ENCODE data around the gene NMB. TPM values are rescaled to one million over a fixed set of nuclear protein-coding genes. Genes with fewer than 3 reads are reported as not detected.

Gene NMB
- total and polyA plus RNA-seq, 2 experiments from 2014 or later: 18.1 to 22.0 TPM

DNA sequence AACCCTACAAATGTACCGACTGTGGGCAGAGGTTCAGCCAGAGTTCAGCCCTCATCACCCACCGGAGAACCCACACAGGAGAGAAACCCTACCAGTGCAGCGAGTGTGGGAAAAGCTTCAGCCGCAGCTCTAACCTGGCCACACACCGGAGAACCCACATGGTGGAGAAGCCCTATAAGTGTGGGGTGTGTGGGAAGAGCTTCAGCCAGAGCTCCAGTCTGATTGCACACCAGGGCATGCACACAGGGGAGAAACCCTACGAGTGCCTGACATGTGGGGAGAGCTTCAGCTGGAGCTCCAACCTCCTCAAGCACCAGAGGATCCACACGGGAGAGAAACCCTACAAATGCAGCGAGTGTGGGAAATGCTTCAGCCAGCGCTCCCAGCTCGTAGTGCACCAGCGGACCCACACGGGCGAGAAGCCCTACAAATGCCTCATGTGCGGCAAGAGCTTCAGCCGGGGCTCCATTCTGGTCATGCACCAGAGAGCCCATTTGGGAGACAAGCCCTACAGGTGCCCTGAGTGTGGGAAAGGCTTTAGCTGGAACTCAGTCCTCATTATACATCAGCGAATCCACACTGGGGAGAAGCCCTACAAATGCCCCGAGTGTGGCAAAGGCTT is 36.5 kb downstream of the NMB start:
- Histone ChIP-seq H3K4me3 (no peak overlapping the region), H4K20me1 (replicated peaks; ENCODE audit: insufficient read depth) (peaks cover 31% of the 10 kb centered on the region), H3F3A (replicated peaks; ENCODE audit: low read depth) (0 out of 2 replicates have a peak, but pooled peaks cover 15% of the 10 kb centered on the region), H3K36me3 (ENCODE audit: insufficient read depth) (peaks cover 66% of the 10 kb centered on the region), H3K9me2 (ENCODE audit: insufficient read depth) (peaks cover 4% of the 10 kb centered on the region; the same call in 1 of the 2 replicates), H3K79me2 (replicated peaks; ENCODE audit: insufficient read depth) (peaks cover 71% of the 10 kb centered on the region), H3K27ac (ENCODE audit: low read depth) (no peak overlapping the region), H3K4me1 (ENCODE audit: insufficient read depth) (peaks cover 1% of the 10 kb centered on the region; the same call in 1 of the 2 replicates), H3K27me3 (ENCODE audit: insufficient read depth) (no peaks in the 10 kb centered on the region), H2AFZ (no peak overlapping the region), H3K4me2 (no peak overlapping the region)
- H3K9me3 Mint-ChIP-seq: peaks cover 71% of the 10 kb centered on the region
- TF ChIP-seq CREB1 (CRISPR knock-in tag; IDR thresholded peaks at IDR 0.05; ENCODE audit: low read depth): no peak
- TF ChIP-seq POLR2AphosphoS5 (IDR thresholded peaks at IDR 0.05; ENCODE audit: low read depth): no peak
- no peak for TF ChIP-seq NANOG (IDR thresholded peaks at IDR 0.05; ENCODE audit: borderline replicate concordance)
- no peak for TF ChIP-seq STAT1 (IDR thresholded peaks at IDR 0.05; ENCODE audit: unreplicated experiment)
- TF ChIP-seq ZNF331 (CRISPR knock-in tag; IDR thresholded peaks at IDR 0.05; ENCODE audit: low read depth): no peak
- no peak for TF ChIP-seq EZH2phosphoT487 (IDR thresholded peaks at IDR 0.05; ENCODE audit: unreplicated experiment)
- TF ChIP-seq ZNF114 (CRISPR knock-in tag; IDR thresholded peaks at IDR 0.05): no peak
- TF ChIP-seq, protein P1, sequence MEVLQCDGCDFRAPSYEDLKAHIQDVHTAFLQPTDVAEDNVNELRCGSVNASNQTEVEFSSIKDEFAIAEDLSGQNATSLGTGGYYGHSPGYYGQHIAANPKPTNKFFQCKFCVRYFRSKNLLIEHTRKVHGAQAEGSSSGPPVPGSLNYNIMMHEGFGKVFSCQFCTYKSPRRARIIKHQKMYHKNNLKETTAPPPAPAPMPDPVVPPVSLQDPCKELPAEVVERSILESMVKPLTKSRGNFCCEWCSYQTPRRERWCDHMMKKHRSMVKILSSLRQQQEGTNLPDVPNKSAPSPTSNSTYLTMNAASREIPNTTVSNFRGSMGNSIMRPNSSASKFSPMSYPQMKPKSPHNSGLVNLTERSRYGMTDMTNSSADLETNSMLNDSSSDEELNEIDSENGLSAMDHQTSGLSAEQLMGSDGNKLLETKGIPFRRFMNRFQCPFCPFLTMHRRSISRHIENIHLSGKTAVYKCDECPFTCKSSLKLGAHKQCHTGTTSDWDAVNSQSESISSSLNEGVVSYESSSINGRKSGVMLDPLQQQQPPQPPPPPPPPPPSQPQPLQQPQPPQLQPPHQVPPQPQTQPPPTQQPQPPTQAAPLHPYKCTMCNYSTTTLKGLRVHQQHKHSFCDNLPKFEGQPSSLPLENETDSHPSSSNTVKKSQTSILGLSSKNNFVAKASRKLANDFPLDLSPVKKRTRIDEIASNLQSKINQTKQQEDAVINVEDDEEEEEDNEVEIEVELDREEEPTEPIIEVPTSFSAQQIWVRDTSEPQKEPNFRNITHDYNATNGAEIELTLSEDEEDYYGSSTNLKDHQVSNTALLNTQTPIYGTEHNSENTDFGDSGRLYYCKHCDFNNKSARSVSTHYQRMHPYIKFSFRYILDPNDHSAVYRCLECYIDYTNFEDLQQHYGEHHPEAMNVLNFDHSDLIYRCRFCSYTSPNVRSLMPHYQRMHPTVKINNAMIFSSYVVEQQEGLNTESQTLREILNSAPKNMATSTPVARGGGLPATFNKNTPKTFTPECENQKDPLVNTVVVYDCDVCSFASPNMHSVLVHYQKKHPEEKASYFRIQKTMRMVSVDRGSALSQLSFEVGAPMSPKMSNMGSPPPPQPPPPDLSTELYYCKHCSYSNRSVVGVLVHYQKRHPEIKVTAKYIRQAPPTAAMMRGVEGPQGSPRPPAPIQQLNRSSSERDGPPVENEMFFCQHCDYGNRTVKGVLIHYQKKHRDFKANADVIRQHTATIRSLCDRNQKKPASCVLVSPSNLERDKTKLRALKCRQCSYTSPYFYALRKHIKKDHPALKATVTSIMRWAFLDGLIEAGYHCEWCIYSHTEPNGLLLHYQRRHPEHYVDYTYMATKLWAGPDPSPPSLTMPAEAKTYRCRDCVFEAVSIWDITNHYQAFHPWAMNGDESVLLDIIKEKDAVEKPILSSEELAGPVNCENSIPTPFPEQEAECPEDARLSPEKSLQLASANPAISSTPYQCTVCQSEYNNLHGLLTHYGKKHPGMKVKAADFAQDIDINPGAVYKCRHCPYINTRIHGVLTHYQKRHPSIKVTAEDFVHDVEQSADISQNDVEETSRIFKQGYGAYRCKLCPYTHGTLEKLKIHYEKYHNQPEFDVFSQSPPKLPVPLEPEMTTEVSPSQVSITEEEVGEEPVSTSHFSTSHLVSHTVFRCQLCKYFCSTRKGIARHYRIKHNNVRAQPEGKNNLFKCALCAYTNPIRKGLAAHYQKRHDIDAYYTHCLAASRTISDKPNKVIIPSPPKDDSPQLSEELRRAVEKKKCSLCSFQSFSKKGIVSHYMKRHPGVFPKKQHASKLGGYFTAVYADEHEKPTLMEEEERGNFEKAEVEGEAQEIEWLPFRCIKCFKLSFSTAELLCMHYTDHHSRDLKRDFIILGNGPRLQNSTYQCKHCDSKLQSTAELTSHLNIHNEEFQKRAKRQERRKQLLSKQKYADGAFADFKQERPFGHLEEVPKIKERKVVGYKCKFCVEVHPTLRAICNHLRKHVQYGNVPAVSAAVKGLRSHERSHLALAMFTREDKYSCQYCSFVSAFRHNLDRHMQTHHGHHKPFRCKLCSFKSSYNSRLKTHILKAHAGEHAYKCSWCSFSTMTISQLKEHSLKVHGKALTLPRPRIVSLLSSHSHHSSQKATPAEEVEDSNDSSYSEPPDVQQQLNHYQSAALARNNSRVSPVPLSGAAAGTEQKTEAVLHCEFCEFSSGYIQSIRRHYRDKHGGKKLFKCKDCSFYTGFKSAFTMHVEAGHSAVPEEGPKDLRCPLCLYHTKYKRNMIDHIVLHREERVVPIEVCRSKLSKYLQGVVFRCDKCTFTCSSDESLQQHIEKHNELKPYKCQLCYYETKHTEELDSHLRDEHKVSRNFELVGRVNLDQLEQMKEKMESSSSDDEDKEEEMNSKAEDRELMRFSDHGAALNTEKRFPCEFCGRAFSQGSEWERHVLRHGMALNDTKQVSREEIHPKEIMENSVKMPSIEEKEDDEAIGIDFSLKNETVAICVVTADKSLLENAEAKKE (CRISPR knock-in tag; IDR thresholded peaks at IDR 0.05): no peak
- TF ChIP-seq JUNB (IDR thresholded peaks at IDR 0.05; ENCODE audit: unreplicated experiment): no peak
- TF ChIP-seq, protein P2, sequence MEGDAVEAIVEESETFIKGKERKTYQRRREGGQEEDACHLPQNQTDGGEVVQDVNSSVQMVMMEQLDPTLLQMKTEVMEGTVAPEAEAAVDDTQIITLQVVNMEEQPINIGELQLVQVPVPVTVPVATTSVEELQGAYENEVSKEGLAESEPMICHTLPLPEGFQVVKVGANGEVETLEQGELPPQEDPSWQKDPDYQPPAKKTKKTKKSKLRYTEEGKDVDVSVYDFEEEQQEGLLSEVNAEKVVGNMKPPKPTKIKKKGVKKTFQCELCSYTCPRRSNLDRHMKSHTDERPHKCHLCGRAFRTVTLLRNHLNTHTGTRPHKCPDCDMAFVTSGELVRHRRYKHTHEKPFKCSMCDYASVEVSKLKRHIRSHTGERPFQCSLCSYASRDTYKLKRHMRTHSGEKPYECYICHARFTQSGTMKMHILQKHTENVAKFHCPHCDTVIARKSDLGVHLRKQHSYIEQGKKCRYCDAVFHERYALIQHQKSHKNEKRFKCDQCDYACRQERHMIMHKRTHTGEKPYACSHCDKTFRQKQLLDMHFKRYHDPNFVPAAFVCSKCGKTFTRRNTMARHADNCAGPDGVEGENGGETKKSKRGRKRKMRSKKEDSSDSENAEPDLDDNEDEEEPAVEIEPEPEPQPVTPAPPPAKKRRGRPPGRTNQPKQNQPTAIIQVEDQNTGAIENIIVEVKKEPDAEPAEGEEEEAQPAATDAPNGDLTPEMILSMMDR (conservative IDR thresholded peaks at IDR 0.05; ENCODE audit: low read depth in 2 of 2): no peak
- TF ChIP-seq, protein P3, sequence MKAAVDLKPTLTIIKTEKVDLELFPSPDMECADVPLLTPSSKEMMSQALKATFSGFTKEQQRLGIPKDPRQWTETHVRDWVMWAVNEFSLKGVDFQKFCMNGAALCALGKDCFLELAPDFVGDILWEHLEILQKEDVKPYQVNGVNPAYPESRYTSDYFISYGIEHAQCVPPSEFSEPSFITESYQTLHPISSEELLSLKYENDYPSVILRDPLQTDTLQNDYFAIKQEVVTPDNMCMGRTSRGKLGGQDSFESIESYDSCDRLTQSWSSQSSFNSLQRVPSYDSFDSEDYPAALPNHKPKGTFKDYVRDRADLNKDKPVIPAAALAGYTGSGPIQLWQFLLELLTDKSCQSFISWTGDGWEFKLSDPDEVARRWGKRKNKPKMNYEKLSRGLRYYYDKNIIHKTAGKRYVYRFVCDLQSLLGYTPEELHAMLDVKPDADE (IDR thresholded peaks at IDR 0.05): no peak
- TF ChIP-seq EZH2 (IDR thresholded peaks at IDR 0.05; ENCODE audit: low read depth, unreplicated experiment): no peak
- TF ChIP-seq, protein P4, sequence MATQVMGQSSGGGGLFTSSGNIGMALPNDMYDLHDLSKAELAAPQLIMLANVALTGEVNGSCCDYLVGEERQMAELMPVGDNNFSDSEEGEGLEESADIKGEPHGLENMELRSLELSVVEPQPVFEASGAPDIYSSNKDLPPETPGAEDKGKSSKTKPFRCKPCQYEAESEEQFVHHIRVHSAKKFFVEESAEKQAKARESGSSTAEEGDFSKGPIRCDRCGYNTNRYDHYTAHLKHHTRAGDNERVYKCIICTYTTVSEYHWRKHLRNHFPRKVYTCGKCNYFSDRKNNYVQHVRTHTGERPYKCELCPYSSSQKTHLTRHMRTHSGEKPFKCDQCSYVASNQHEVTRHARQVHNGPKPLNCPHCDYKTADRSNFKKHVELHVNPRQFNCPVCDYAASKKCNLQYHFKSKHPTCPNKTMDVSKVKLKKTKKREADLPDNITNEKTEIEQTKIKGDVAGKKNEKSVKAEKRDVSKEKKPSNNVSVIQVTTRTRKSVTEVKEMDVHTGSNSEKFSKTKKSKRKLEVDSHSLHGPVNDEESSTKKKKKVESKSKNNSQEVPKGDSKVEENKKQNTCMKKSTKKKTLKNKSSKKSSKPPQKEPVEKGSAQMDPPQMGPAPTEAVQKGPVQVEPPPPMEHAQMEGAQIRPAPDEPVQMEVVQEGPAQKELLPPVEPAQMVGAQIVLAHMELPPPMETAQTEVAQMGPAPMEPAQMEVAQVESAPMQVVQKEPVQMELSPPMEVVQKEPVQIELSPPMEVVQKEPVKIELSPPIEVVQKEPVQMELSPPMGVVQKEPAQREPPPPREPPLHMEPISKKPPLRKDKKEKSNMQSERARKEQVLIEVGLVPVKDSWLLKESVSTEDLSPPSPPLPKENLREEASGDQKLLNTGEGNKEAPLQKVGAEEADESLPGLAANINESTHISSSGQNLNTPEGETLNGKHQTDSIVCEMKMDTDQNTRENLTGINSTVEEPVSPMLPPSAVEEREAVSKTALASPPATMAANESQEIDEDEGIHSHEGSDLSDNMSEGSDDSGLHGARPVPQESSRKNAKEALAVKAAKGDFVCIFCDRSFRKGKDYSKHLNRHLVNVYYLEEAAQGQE (IDR thresholded peaks at IDR 0.05; ENCODE audit: unreplicated experiment): no peak
- H3K27ac Mint-ChIP-seq: no peak overlapping the region
- peaks cover 98% of the 10 kb centered on the region for H3K36me3 Mint-ChIP-seq (ENCODE audit: low read depth)
- H3K4me3 Mint-ChIP-seq: no peak overlapping the region
- no peak for DNase-seq (ENCODE audit: low spot score)
- H3K27me3 Mint-ChIP-seq (ENCODE audit: insufficient read depth, low read depth, poor library complexity): peaks cover 22% of the 10 kb centered on the region
- peaks cover 8% of the 10 kb centered on the region for H3K4me1 Mint-ChIP-seq
- no peak for ATAC-seq
